Measurements from ENCODE around the gene LRRC27.

The LRRC27 gene

DNA sequence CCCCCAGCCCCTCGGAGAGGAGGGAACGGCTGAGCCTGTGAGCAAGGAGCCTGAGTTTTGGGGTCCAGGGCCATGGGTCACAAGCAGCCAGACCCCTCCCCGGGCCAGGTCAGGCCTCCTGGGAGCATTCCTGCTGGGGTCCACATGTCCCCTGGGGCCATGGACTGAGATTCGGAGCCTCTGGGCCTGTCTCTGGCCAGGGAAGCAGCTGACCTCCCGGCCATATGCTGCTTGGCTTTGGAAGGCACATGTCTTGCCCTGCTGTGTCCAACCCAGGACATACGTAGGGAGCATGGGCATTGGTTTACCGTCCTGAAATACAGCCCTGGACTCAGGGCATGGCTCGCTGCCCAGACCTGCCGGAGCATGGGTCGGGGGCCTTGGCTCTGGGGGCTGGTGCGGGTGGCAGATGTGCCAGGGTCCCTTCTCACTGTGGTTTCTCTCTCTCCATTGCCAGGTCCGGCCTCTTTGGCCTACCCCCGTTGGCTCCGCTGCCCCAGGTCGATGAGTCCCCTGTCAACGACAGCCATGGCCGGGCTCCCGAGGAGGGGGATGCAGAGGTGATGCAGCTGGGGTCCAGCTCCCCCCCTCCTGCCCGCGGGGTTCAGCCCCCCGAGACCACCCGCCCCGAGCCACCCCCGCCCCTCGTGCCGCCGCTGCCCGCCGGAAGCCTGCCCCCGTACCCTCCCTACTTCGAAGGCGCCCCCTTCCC lies 72.3 kb downstream of the LRRC27 start:
- TF ChIP-seq GABPA (IDR thresholded peaks at IDR 0.05; ENCODE audit: low read depth) = no peak
- TF ChIP-seq, protein P1, sequence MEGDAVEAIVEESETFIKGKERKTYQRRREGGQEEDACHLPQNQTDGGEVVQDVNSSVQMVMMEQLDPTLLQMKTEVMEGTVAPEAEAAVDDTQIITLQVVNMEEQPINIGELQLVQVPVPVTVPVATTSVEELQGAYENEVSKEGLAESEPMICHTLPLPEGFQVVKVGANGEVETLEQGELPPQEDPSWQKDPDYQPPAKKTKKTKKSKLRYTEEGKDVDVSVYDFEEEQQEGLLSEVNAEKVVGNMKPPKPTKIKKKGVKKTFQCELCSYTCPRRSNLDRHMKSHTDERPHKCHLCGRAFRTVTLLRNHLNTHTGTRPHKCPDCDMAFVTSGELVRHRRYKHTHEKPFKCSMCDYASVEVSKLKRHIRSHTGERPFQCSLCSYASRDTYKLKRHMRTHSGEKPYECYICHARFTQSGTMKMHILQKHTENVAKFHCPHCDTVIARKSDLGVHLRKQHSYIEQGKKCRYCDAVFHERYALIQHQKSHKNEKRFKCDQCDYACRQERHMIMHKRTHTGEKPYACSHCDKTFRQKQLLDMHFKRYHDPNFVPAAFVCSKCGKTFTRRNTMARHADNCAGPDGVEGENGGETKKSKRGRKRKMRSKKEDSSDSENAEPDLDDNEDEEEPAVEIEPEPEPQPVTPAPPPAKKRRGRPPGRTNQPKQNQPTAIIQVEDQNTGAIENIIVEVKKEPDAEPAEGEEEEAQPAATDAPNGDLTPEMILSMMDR (IDR thresholded peaks at IDR 0.05; ENCODE audit: insufficient read depth, low read length) = no peak
- no peak overlapping the region for H3K27ac ChIP-seq (replicated peaks)

DNA sequence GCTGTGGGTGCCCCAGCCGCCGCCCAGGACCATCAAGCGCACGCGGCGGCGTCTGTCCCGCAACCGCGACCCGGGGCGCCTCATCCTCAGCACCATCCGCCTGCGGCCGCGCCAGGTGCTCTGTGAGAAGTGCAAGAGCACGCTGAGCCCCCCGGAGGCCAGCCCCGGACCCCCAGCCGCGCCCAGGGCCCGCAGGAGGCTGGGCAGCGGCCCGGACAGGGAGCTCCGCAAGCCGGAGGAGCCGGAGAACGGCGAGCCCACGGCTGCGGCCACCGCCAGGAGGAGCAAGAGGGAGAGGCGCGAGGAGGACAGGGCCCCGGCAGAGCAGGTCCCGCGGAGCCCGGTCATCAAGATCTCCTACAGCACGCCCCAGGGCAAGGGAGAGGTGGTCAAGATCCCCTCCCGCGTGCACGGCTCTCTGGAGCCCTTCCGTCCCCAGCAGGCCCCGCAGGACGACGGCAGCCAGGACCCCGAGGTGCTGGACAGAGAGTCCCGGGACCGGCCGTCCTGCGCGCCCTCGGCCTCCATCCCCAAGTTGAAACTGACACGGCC lies 73.0 kb downstream of the LRRC27 start:
- DNase-seq (ENCODE audit: low read depth in 1 of 2, low spot score in 1 of 2) = no peak
- H3K4me3 ChIP-seq (replicated peaks; ENCODE audit: insufficient read depth, low read length) = no peak overlapping the region
- H3K27me3 ChIP-seq (ENCODE audit: insufficient read depth, poor library complexity, severe bottlenecking) = no peaks in the 10 kb centered on the region
- TF ChIP-seq, protein P1 (IDR thresholded peaks at IDR 0.05; ENCODE audit: insufficient read depth, low read length) = no peak
- TF ChIP-seq SPI1 (IDR thresholded peaks at IDR 0.05; ENCODE audit: borderline replicate concordance, low read depth) = no peak
- no peak for TF ChIP-seq GABPA (IDR thresholded peaks at IDR 0.05; ENCODE audit: low read depth)
- TF ChIP-seq POLR2AphosphoS5 (IDR thresholded peaks at IDR 0.05; ENCODE audit: low read depth) = no peak
- TF ChIP-seq, protein P2, sequence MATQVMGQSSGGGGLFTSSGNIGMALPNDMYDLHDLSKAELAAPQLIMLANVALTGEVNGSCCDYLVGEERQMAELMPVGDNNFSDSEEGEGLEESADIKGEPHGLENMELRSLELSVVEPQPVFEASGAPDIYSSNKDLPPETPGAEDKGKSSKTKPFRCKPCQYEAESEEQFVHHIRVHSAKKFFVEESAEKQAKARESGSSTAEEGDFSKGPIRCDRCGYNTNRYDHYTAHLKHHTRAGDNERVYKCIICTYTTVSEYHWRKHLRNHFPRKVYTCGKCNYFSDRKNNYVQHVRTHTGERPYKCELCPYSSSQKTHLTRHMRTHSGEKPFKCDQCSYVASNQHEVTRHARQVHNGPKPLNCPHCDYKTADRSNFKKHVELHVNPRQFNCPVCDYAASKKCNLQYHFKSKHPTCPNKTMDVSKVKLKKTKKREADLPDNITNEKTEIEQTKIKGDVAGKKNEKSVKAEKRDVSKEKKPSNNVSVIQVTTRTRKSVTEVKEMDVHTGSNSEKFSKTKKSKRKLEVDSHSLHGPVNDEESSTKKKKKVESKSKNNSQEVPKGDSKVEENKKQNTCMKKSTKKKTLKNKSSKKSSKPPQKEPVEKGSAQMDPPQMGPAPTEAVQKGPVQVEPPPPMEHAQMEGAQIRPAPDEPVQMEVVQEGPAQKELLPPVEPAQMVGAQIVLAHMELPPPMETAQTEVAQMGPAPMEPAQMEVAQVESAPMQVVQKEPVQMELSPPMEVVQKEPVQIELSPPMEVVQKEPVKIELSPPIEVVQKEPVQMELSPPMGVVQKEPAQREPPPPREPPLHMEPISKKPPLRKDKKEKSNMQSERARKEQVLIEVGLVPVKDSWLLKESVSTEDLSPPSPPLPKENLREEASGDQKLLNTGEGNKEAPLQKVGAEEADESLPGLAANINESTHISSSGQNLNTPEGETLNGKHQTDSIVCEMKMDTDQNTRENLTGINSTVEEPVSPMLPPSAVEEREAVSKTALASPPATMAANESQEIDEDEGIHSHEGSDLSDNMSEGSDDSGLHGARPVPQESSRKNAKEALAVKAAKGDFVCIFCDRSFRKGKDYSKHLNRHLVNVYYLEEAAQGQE (IDR thresholded peaks at IDR 0.05; ENCODE audit: insufficient replicate concordance, low read depth) = no peak
- no peak overlapping the region for H3K27ac ChIP-seq (replicated peaks)

More for the DNA sequence above, 72.3 kb downstream of the LRRC27 start:
- Histone ChIP-seq H3K27me3 (ENCODE audit: insufficient read depth, poor library complexity, severe bottlenecking) (no peaks in the 10 kb centered on the region), H3K4me3 (replicated peaks; ENCODE audit: insufficient read depth, low read length) (no peak overlapping the region)
- no peak for DNase-seq (ENCODE audit: low read depth in 1 of 2, low spot score in 1 of 2)

DNA sequence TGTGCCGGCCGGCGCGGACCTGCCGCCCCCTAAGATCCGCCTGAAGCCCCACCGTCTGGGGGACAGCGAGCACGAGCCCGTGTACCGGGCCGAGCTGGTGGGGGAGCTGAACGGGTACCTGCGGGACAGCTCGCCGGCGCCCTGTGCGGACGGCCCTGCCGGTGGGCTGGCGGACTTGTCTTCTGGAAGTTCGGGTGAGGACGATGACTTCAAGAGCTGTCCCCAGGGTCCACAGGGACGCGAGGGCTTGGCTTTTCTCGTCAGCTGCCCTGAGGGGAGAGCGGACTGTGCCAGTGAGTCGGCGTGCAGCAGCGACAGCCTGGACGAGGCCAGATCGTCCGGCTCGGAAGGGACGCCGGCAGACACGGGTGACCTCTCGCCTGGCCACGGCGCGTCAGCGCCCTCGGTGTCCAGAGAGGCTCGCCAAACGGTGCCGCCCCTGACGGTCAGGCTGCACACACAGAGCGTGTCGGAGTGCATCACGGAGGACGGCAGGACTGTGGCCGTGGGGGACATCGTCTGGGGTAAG lies 73.5 kb downstream of the LRRC27 start:
- Histone ChIP-seq H3K4me3 (replicated peaks; ENCODE audit: insufficient read depth, low read length) (no peak overlapping the region), H3K27me3 (ENCODE audit: insufficient read depth, poor library complexity, severe bottlenecking) (no peaks in the 10 kb centered on the region), H3K27ac (replicated peaks) (no peak overlapping the region)
- no peak for DNase-seq (ENCODE audit: low read depth in 1 of 2, low spot score in 1 of 2)
- no peak for TF ChIP-seq GABPA (IDR thresholded peaks at IDR 0.05; ENCODE audit: low read depth)
- TF ChIP-seq, protein P2 (IDR thresholded peaks at IDR 0.05; ENCODE audit: insufficient replicate concordance, low read depth) = no peak
- TF ChIP-seq, protein P1 (IDR thresholded peaks at IDR 0.05; ENCODE audit: insufficient read depth, low read length) = no peak
- no peak for TF ChIP-seq SPI1 (IDR thresholded peaks at IDR 0.05; ENCODE audit: borderline replicate concordance, low read depth)
- no peak for TF ChIP-seq POLR2AphosphoS5 (IDR thresholded peaks at IDR 0.05; ENCODE audit: low read depth)

All from HL-60 (cell line).